ENCODE data around the gene FOSL1.

DNA sequence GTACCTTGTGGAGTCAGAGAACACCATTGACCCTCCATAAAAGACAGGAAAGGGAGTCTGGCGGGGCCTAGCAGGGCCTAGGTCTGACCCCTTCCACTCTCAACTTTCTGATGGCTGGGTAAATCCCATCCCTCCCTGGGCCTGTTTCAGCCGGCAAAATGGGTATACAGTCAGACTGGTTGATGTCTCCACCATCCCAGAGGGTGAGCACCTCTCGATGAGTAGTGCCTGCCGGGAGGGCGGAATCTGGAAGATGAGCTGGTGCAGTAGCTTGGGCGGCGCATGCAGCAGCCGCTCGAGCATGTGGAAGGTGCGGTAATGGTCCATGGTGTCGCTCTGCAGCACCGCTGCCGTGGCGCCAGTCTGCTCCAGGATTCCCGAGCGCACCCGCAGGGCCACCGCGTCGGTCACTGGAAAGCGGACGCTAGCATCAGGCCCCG, 12.4 kb downstream of the FOSL1 start:
- TF ChIP-seq, protein P1, sequence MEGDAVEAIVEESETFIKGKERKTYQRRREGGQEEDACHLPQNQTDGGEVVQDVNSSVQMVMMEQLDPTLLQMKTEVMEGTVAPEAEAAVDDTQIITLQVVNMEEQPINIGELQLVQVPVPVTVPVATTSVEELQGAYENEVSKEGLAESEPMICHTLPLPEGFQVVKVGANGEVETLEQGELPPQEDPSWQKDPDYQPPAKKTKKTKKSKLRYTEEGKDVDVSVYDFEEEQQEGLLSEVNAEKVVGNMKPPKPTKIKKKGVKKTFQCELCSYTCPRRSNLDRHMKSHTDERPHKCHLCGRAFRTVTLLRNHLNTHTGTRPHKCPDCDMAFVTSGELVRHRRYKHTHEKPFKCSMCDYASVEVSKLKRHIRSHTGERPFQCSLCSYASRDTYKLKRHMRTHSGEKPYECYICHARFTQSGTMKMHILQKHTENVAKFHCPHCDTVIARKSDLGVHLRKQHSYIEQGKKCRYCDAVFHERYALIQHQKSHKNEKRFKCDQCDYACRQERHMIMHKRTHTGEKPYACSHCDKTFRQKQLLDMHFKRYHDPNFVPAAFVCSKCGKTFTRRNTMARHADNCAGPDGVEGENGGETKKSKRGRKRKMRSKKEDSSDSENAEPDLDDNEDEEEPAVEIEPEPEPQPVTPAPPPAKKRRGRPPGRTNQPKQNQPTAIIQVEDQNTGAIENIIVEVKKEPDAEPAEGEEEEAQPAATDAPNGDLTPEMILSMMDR (IDR thresholded peaks at IDR 0.05) = no peak
- TF ChIP-seq POLR2A (IDR thresholded peaks at IDR 0.05) = no peak

All from heart left ventricle (tissue), 13 donors.